ENCODE measurements around the gene TRMT10C. TPM values are rescaled to one million over a fixed set of nuclear protein-coding genes. Genes with fewer than 3 reads are reported as not detected.

TRMT10C gene
- total and polyA plus RNA-seq, 9 of the 15 experiments (the other 6 are each of a cell fraction or from before 2014, with no cell fraction given), result 48.6 to 106 (median 63.9) TPM

DNA sequence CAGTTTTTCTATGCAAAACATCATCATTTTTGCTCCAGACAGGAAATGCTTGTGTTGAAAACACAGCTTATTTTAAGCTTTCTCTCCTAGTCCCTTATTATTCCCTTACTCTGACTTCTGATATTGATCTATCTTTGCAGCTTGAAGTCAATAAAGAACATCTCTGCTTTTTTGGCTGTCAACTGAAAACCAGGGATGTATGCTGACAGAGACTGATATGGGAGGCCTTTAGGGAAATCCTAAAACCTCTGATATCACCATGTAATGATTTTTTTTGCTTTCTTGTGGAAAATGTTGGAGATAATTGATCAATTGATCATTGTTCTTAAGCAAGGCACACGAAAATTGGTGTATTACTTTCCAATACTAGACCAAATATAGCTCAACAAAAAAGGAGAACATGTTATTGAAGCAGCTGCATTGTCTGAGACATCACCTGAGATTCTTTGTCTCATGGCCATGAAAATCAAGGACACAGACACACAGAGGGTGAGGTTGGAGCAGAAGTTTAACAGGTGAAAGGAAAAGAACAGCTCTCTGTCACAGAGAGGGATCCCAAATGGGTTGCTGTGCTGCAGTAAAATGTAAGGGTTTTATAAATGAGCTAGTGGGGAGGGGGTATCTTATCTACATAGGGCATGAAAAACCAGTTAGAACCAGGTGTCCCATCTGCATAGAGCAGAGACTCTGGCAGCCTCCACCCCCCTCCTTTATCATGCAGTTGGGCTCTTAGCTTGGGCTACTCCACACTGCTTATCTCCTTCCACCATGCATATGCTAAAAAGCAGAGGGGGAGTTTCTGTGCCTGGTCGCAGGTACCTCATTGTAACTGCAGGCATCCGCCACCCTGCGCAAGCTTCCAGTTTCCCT lies 31.6 kb upstream of the TRMT10C start (continued):
- TF ChIP-seq GABPA (tag; conservative IDR thresholded peaks at IDR 0.05; ENCODE audit: low read depth) (no peak), FOS (IDR thresholded peaks at IDR 0.05; ENCODE audit: extremely low read depth, insufficient read length) (no peak), SIRT6 (IDR thresholded peaks at IDR 0.05; ENCODE audit: low read depth, low read length) (no peak), HNRNPH1 (optimal IDR thresholded peaks at IDR 0.05; ENCODE audit: low read depth, low read length) (no peak), ADNP (tag; IDR thresholded peaks at IDR 0.05) (peak; percentile 62; the same call in 1 of the 2 replicates), CHD2 (IDR thresholded peaks at IDR 0.05; ENCODE audit: low read depth, low read length) (peak; percentile 30; the same call in 1 of the 2 replicates), ELF4 (CRISPR knock-in tag; IDR thresholded peaks at IDR 0.05) (peak; percentile 31; the same call in 1 of the 2 replicates), ZSCAN29 (IDR thresholded peaks at IDR 0.05) (no peak), RNF2 (IDR thresholded peaks at IDR 0.05) (peak; percentile 91), DDX20 (tag; IDR thresholded peaks at IDR 0.05; ENCODE audit: low read depth) (no peak), PTTG1 (tag; IDR thresholded peaks at IDR 0.05; ENCODE audit: low read depth) (no peak), HMGN3 (IDR thresholded peaks at IDR 0.05; ENCODE audit: borderline replicate concordance, extremely low read depth, insufficient read length, low read depth, low read length) (peak; percentile 53), NFE2 (IDR thresholded peaks at IDR 0.05; ENCODE audit: low read depth) (0 out of 2 replicates have a peak, but pooled peaks have one; percentile 17), CEBPB (tag; IDR thresholded peaks at IDR 0.05) (no peak)
- TF ChIP-seq, protein P1, sequence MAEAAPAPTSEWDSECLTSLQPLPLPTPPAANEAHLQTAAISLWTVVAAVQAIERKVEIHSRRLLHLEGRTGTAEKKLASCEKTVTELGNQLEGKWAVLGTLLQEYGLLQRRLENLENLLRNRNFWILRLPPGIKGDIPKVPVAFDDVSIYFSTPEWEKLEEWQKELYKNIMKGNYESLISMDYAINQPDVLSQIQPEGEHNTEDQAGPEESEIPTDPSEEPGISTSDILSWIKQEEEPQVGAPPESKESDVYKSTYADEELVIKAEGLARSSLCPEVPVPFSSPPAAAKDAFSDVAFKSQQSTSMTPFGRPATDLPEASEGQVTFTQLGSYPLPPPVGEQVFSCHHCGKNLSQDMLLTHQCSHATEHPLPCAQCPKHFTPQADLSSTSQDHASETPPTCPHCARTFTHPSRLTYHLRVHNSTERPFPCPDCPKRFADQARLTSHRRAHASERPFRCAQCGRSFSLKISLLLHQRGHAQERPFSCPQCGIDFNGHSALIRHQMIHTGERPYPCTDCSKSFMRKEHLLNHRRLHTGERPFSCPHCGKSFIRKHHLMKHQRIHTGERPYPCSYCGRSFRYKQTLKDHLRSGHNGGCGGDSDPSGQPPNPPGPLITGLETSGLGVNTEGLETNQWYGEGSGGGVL (CRISPR knock-in tag; IDR thresholded peaks at IDR 0.05), result no peak
- TF ChIP-seq, protein P2, sequence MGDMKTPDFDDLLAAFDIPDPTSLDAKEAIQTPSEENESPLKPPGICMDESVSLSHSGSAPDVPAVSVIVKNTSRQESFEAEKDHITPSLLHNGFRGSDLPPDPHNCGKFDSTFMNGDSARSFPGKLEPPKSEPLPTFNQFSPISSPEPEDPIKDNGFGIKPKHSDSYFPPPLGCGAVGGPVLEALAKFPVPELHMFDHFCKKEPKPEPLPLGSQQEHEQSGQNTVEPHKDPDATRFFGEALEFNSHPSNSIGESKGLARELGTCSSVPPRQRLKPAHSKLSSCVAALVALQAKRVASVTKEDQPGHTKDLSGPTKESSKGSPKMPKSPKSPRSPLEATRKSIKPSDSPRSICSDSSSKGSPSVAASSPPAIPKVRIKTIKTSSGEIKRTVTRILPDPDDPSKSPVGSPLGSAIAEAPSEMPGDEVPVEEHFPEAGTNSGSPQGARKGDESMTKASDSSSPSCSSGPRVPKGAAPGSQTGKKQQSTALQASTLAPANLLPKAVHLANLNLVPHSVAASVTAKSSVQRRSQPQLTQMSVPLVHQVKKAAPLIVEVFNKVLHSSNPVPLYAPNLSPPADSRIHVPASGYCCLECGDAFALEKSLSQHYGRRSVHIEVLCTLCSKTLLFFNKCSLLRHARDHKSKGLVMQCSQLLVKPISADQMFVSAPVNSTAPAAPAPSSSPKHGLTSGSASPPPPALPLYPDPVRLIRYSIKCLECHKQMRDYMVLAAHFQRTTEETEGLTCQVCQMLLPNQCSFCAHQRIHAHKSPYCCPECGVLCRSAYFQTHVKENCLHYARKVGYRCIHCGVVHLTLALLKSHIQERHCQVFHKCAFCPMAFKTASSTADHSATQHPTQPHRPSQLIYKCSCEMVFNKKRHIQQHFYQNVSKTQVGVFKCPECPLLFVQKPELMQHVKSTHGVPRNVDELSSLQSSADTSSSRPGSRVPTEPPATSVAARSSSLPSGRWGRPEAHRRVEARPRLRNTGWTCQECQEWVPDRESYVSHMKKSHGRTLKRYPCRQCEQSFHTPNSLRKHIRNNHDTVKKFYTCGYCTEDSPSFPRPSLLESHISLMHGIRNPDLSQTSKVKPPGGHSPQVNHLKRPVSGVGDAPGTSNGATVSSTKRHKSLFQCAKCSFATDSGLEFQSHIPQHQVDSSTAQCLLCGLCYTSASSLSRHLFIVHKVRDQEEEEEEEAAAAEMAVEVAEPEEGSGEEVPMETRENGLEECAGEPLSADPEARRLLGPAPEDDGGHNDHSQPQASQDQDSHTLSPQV (IDR thresholded peaks at IDR 0.05), result no peak
- TF ChIP-seq, protein P3, sequence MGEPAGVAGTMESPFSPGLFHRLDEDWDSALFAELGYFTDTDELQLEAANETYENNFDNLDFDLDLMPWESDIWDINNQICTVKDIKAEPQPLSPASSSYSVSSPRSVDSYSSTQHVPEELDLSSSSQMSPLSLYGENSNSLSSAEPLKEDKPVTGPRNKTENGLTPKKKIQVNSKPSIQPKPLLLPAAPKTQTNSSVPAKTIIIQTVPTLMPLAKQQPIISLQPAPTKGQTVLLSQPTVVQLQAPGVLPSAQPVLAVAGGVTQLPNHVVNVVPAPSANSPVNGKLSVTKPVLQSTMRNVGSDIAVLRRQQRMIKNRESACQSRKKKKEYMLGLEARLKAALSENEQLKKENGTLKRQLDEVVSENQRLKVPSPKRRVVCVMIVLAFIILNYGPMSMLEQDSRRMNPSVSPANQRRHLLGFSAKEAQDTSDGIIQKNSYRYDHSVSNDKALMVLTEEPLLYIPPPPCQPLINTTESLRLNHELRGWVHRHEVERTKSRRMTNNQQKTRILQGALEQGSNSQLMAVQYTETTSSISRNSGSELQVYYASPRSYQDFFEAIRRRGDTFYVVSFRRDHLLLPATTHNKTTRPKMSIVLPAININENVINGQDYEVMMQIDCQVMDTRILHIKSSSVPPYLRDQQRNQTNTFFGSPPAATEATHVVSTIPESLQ (CRISPR knock-in tag; IDR thresholded peaks at IDR 0.05), result no peak
- TF ChIP-seq, protein P4, sequence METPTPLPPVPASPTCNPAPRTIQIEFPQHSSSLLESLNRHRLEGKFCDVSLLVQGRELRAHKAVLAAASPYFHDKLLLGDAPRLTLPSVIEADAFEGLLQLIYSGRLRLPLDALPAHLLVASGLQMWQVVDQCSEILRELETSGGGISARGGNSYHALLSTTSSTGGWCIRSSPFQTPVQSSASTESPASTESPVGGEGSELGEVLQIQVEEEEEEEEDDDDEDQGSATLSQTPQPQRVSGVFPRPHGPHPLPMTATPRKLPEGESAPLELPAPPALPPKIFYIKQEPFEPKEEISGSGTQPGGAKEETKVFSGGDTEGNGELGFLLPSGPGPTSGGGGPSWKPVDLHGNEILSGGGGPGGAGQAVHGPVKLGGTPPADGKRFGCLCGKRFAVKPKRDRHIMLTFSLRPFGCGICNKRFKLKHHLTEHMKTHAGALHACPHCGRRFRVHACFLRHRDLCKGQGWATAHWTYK (CRISPR knock-in tag; IDR thresholded peaks at IDR 0.05), result peak; percentile 57; the same call in 1 of the 2 replicates
